HG03064 (cell line): ENCODE measurements around the gene ADAMTS6.

Experiments
- ATAC-seq: cut with Tn5 transposase; IDR thresholded peaks from one replicate; pipeline ENCODE4 v1.9.1; 2021; ENCODE audit warnings: low read depth; ENCODE audit not compliant: unreplicated experiment

ADAMTS6 gene

DNA sequence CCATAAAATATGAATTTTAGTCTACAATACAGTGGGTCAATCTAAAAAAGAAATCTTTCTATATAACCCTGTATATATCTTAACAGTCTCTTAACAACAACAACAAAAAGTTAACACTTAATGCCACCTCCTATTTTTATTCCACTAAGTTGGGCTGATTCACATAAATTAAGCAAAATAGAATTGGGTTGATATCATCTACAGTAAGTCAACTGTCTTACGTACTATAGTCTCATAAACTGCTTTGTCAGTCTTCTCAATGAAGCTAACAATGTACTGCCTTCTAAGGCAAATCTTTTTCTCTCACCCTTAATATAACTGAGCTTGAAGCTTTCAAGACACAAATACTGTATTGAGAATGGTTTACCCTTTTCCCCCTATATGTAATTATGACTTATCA is 185.7 kb downstream of the ADAMTS6 start:
- ATAC-seq = no peak

DNA sequence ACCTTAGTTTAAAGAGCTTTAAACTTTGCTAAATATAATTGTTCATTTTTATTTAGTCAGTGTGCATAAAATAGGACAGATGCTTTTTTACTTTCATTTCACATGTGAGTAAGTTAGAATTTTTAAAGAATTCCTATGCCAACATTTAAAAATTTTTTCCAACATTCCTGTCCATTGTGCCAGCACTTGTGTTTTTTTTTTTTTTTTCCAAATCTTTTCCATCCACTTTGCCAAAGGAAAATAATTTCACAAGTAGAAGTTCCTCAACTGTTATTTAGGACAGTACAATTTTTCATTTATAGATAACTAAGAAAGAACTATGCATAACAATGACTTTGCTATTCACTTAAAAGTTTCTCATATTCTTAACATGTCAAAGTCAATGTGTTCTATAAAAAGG is 189.5 kb downstream of the ADAMTS6 start:
- ATAC-seq = no peak

- ATAC-seq = no peak
Measured at GRCh38 chr5:65290677-65291076, 191.0 kb downstream of the ADAMTS6 start.

- no peak for ATAC-seq
Measured at GRCh38 chr5:65288657-65289056, 193.1 kb downstream of the ADAMTS6 start.

- no peak for ATAC-seq
Measured at GRCh38 chr5:65279603-65280002, 202.1 kb downstream of the ADAMTS6 start.

- no peak for ATAC-seq
Measured at GRCh38 chr5:65276178-65276890, 205.4 kb downstream of the ADAMTS6 start.

GRCh38 chr5:65271906-65272305 is 209.8 kb downstream of the ADAMTS6 start:
- no peak for ATAC-seq

DNA sequence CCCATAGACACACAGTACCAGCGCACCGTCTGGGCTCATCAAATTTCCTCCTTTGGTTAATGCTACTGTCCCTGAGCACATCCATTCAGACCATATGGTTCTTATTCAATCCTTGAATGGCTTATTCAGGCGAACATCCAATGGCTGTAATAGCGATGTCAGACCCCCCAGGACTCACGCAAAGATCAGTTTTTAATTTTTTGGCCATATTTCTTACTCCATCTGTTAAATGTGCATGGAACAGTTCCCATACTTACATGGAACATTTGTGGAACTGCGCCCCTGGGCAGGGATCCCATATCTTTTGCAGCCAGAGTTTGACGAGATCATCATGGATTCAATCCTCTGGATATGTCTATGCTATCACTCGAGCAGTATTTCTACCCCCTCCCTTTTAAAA is 213.2 kb downstream of the ADAMTS6 start:
- no peak for ATAC-seq

- ATAC-seq = no peak
Measured at GRCh38 chr5:65264420-65264819, 217.3 kb downstream of the ADAMTS6 start.

DNA sequence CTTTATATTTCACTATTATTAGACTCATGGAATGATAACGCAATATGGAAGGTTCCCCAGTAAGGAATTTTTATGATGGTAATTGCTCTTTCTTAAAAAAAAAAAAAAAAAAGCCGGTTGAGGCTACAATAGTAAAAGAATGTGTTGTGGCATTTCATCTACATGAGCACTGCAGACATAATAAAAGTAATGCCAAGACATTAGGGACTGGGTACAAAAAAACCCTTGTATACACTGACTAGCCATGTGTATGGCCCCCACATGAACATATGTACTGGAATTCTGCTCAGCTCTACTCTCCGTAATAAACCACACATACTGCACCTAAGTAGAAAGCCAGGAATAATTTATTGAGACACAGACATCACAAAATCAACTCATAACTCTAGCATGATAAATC is 218.4 kb downstream of the ADAMTS6 start:
- ATAC-seq = no peak

DNA sequence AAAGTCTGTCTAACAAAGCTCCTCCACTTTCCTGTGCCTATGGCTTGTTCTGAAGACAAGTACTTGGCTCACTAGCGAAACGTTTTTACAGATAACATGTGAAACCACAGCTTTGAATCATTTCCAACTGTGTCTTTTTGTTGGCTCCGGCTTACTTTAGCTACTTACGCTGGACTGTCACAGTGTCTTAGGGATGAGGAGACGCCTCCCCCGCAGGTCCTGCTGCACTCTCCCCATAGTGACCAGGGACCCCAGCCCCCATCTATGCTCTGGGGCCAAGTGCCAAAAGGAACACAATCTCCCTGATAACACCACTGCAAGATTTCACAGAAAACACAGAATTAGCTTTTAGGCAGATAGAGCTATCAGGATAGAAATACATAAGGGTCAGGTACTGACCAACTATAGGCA is 219.1 kb downstream of the ADAMTS6 start:
- peak; percentile 69 for ATAC-seq

DNA sequence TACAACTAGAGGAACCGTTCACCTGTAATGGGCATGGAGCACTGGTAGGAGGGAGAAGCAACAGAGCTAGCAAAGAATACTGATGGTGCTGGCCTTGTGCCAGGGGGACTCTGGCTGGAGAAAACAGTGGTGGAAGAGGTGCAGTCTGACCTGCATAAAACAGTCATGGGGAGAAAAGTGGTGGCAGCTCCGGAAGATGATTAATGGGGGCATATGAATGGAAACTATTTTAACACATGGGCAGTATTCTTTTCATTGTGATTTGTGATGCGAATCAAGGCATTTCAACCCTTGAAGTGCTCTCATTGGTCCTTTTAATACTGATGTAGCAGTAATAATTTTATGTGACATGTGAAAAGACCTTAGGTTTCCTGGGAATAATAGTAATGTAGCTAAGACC is 219.6 kb downstream of the ADAMTS6 start:
- no peak for ATAC-seq

GRCh38 chr5:65261499-65261898 is 220.2 kb downstream of the ADAMTS6 start:
- ATAC-seq = no peak

- no peak for ATAC-seq
Measured at GRCh38 chr5:65255294-65255693, 226.4 kb downstream of the ADAMTS6 start.

DNA sequence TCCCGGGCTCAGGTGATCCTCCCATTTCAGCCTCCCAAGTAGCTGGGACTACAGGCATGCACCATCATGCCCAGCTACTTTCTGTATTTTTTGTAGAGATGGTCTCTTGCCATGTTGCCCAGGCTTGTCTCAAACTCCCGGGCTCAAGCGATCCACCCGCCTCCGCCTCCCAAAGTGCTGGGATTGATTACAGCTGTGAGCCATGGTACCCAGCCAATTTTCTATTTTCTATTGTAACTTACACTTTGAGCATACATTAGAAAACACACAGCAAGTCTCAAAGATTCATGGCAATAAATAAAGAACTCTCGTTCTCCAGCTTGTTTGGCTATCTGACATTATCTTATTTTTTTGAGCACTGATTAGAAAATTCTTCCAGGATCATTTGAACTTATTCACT is 228.7 kb downstream of the ADAMTS6 start:
- no peak for ATAC-seq

- no peak for ATAC-seq
Measured at GRCh38 chr5:65248896-65249295, 232.8 kb downstream of the ADAMTS6 start.

- no peak for ATAC-seq
Measured at GRCh38 chr5:65247594-65247993, 234.1 kb downstream of the ADAMTS6 start.

GRCh38 chr5:65246741-65247140 is 235.0 kb downstream of the ADAMTS6 start:
- no peak for ATAC-seq

- ATAC-seq = no peak
Measured at GRCh38 chr5:65244031-65244430, 237.7 kb downstream of the ADAMTS6 start.

GRCh38 chr5:65243161-65243560 is 238.6 kb downstream of the ADAMTS6 start:
- ATAC-seq = no peak

DNA sequence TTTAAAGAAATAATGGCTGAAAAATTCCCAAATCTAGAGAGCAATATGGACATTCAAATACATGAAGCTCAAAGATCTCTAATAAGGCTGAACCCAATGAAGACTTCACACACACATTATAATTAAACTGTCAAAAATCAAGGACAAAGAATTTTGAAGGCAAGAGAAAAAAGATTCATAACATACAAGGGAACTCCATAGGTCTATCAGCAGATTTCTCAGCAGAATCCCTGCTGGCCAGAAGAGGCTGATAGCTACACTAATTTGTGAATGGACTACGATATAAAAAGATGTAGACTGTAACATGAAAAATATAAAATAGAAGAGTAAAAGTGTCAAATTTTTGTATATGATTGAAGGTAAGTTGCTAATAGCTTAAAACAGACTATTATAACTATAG is 251.9 kb downstream of the ADAMTS6 start:
- ATAC-seq = no peak

GRCh38 chr5:65213921-65214525 is 267.7 kb downstream of the ADAMTS6 start:
- no peak for ATAC-seq
